ENCODE data around the gene GDI1.

The GDI1 gene

DNA sequence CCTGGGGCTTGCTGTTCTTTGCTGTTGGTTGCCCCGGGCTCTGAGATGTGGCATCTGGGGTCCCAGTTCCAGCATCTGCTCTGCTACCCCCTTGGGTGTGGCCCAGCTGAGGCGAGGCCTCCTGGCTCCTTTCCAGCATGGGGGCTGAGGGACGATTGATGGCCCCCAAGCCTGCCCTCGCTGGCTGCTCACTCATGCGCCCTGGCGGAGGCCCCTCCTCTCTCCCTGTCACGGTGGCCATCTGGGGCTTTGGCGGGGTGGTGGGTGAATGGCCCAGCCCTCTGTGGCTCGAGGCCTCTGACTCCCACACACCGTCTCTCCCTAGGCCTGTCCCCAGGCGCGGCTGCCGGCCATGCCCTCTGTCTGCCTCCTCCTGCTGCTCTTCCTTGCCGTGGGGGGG lies 22.9 kb downstream of the GDI1 start:
- DNase-seq (ENCODE audit: low read depth in 3 of 3): no peak

GRCh38 chrX:154460326-154460725 lies 23.4 kb downstream of the GDI1 start:
- no peak for DNase-seq (ENCODE audit: low read depth in 3 of 3)

DNA sequence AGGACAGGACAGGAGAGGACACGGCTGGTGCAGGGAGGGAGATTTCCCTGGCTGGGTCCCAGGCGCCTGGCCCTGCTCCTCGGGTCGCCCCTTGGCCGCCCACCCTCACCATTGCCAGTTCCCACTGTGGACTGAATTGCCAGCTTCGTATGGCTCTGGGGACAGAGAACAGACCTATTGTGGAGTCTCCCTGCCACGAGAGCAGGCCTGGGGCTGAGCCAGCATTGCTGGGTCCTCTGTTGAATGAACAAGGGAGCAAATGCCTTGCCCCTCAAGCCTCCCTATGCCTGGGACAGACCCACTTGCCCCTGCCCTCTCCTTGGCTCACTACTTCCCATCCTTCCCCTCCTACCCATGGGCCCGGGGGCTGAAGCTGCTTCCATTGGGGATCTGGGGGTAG lies 25.4 kb downstream of the GDI1 start:
- DNase-seq (ENCODE audit: low read depth in 3 of 3): no peak

DNA sequence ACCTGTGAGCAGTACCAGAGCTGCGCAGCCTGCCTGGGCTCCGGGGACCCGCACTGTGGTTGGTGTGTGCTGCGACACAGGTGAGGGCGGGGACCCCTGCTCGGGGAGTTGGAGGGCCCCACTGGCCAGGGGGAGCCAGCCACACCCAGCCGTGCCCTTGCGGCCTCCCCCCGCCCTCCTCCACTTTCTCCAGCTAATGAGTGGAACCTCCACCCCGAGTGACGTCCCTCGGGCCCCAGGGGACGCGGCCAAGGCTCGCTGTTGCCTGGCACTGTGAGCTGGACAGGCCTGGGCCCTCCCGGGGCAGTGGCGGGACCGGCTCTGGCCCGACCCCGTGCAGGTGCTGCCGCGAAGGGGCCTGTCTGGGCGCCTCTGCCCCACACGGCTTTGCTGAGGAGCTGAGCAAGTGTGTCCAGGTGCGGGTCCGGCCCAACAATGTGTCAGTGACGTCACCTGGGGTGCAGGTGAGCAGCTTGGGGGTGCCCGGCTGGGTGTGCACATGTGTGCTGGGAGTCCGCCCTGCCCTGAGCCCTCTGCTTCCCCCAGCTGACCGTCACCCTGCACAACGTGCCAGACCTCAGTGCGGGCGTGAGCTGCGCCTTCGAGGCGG lies 26.8 kb downstream of the GDI1 start:
- no peak for DNase-seq (ENCODE audit: low read depth in 3 of 3)

- no peak for DNase-seq (ENCODE audit: low read depth in 3 of 3)
Measured at GRCh38 chrX:154464806-154465365, 27.9 kb downstream of the GDI1 start.

- DNase-seq (ENCODE audit: low read depth in 3 of 3): no peak
Measured at GRCh38 chrX:154465601-154466000, 28.6 kb downstream of the GDI1 start.

DNA sequence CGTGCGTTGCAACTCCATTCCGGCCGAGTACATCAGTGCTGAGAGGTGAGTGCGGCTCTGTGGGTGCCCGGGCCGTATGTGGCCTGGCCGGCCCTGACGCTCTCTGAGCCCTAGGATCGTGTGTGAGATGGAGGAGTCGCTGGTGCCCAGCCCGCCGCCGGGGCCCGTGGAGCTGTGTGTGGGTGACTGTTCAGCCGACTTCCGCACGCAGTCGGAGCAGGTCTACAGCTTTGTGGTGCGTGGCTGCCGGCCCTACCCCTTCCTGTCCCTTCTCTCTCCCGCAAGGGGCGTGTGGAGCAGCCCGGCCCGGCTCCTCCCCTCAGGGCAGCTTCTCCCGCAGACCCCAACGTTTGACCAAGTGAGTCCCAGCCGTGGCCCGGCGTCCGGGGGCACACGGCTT lies 29.1 kb downstream of the GDI1 start:
- DNase-seq (ENCODE audit: low read depth in 3 of 3): no peak

GRCh38 chrX:154466907-154467306 lies 30.0 kb downstream of the GDI1 start:
- no peak for DNase-seq (ENCODE audit: low read depth in 3 of 3)

DNA sequence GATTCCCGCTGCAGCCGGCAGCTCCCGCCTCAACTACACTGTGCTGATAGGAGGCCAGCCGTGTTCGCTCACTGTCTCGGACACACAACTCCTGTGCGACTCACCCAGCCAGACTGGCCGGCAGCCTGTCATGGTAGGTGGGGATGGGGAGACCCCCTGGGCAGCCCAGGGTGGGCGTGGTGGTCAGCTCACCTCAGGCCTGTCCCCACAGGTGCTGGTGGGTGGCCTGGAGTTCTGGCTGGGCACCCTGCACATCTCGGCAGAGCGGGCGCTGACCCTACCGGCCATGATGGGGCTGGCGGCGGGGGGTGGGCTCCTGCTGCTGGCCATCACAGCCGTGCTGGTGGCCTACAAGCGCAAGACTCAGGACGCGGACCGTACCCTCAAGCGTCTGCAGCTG lies 30.6 kb downstream of the GDI1 start:
- DNase-seq (ENCODE audit: low read depth in 3 of 3): no peak

GRCh38 chrX:154468217-154468616 lies 31.3 kb downstream of the GDI1 start:
- DNase-seq (ENCODE audit: low read depth in 3 of 3): no peak

GRCh38 chrX:154469114-154469513 lies 32.2 kb downstream of the GDI1 start:
- DNase-seq (ENCODE audit: low read depth in 3 of 3): no peak

- DNase-seq (ENCODE audit: low read depth in 3 of 3): no peak
Measured at GRCh38 chrX:154469880-154470279, 32.9 kb downstream of the GDI1 start.

GRCh38 chrX:154470434-154470833 lies 33.5 kb downstream of the GDI1 start:
- DNase-seq (ENCODE audit: low read depth in 3 of 3): no peak

GRCh38 chrX:154470914-154471568 lies 34.1 kb downstream of the GDI1 start:
- no peak for DNase-seq (ENCODE audit: low read depth in 3 of 3)

- DNase-seq (ENCODE audit: low read depth in 3 of 3): no peak
Measured at GRCh38 chrX:154471839-154472684, 35.1 kb downstream of the GDI1 start.

- no peak for DNase-seq (ENCODE audit: low read depth in 3 of 3)
Measured at GRCh38 chrX:154472685-154473632, 36.0 kb downstream of the GDI1 start.

DNA sequence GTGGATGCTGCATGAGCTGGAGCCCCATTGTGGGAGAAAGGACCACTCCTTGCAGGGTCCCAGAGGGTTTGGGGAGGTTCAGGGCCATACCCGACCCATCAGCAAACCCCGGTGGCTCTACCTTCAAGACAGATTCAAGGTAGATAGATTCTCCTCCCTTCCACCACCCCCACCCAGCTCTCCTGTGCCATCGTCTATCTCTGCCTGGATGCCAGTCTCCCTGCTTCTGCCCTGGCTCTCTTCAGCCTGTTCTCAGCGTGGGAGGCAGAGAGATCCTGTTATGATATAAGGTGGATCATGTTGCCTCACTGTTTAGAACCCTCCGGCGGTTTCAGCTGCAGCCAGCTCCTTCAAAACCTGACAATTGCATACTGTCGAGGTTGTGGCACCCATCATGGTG lies 36.7 kb downstream of the GDI1 start:
- DNase-seq (ENCODE audit: low read depth in 3 of 3): no peak

DNA sequence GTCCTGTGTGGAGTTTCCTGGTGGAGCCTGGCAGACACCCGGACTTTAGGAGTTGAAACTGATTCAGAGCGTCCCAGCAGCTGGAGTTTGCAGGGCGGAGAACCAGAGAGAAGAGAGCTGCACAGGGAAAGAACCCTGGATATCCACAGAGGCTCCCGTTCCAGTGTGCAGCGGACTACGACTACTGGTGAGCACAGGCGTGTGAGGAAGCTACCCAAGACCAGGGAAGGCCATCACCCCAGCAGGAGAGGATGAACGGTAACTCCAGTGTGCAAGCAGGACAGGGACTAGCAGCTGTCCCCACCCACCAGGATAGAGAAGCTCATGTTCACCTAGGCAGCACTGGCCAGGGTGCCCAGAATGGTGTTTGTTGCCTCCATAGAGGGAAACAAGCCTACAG lies 39.9 kb downstream of the GDI1 start:
- DNase-seq (ENCODE audit: low read depth in 3 of 3): no peak

DNA sequence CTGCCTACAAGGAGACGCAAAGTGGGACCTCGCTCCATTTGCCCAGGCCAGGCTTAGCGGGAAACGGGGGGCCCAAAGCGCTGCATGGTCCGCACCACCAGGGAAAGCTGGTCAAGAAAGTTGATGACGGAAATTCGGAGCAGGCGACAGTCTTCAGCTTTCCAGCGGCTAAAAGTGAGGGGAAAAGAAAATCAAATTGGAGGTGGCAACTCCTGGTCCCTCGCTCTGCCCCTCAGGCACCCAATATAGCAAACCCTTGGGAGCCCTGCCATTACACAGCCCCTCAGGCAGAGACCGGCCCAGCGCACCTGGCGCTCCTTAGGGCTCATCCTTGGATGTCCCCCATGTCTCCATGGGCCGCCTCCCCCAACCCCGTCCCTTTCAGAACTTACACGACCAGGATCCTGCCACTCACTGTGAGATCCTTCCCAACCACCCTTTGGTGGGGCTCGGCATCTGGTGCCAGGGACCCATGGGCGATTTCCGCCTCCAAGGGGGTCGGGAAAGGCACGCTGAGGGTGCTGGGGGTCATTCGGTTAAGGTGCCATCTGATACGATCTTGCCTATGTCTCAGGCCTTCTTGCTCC lies 41.0 kb downstream of the GDI1 start:
- no peak for DNase-seq (ENCODE audit: low read depth in 3 of 3)

DNA sequence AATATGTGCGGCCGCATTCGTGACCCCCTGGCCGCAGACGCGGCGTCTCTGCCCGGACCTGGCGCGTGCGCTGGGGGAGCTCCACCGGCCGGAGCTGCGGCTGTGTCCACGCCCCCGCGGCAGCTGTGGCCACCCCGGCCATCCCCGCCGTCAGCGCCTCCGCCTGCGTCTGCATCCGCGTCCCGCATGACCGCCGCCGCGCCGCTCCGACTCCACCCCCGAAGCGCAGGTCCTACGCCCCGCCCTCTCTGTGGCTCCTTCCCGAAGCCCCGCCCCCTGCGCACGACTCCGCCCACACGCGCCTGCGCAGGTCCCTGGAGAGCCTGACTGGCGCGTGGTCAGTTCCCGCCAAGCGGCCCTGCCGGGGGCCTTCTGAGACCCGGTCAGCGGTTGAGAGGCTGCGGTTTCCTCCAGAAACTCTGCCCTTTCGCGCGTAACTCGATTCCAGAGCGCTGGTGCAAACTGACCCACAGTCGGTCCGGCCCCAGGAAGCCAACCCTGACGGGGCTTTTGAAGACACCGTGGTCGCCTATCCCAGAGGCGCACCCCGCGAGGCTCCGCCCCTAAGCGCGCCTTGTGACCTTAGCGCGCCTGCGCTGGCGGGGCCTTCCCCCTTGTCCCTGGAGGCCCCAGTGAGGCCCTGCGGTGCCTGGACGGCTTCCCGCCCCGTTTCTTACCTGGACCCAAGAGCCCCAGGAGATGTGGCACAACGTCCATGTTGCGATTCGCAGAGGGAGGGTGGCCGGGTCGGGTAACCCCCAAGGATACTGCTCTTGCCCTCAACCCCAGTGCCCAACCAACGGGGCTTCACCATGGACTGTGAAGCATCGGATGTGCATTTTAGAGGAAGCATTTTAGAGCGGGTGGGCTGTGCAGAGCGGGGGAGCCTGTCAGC lies 42.0 kb downstream of the GDI1 start, which contains the start of gene LAGE3:
Gene LAGE3, minus strand, starts transcription at position 554 of the 895 bp plus-strand sequence. Its CDS starts 366 bp downstream, at position 188.
- peak; percentile 88 to 94 (median 90) for DNase-seq (ENCODE audit: low read depth in 3 of 3)

All from stimulated activated CD4-positive, alpha-beta T cell treated with anti-CD3 and anti-CD28 coated beads, TNF-alpha, amount 100 ng/mL, for 48 hours (primary cell).